ENCODE data around the gene PCSK6.

PCSK6 gene

GRCh38 chr15:101445562-101446517 lies 43.7 kb downstream of the PCSK6 start:
- DNase-seq, result no peak

GRCh38 chr15:101444807-101445508 lies 44.5 kb downstream of the PCSK6 start:
- DNase-seq, result no peak

GRCh38 chr15:101444015-101444414 lies 45.5 kb downstream of the PCSK6 start:
- DNase-seq, result no peak

GRCh38 chr15:101442272-101442671 lies 47.2 kb downstream of the PCSK6 start:
- no peak for DNase-seq

GRCh38 chr15:101441696-101442095 lies 47.8 kb downstream of the PCSK6 start:
- no peak for DNase-seq

- DNase-seq, result no peak
These were observed 48.5 kb downstream of the PCSK6 start for GRCh38 chr15:101440846-101441590.

GRCh38 chr15:101439920-101440319 lies 49.6 kb downstream of the PCSK6 start:
- no peak for DNase-seq

- no peak for DNase-seq
These were observed 50.1 kb downstream of the PCSK6 start for GRCh38 chr15:101439285-101439919.

GRCh38 chr15:101438482-101439284 lies 50.8 kb downstream of the PCSK6 start:
- no peak for DNase-seq

- no peak for DNase-seq
These were observed 51.7 kb downstream of the PCSK6 start for GRCh38 chr15:101437618-101438481.

- DNase-seq, result no peak
These were observed 52.3 kb downstream of the PCSK6 start for GRCh38 chr15:101437209-101437608.

GRCh38 chr15:101436526-101436925 lies 53.0 kb downstream of the PCSK6 start:
- no peak for DNase-seq

GRCh38 chr15:101435761-101436160 lies 53.7 kb downstream of the PCSK6 start:
- no peak for DNase-seq

- no peak for DNase-seq
These were observed 55.2 kb downstream of the PCSK6 start for GRCh38 chr15:101434032-101434920.

- no peak for DNase-seq
These were observed 56.1 kb downstream of the PCSK6 start for GRCh38 chr15:101433396-101433795.

- DNase-seq, result no peak
These were observed 56.5 kb downstream of the PCSK6 start for GRCh38 chr15:101432982-101433381.

- no peak for DNase-seq
These were observed 57.8 kb downstream of the PCSK6 start for GRCh38 chr15:101431748-101432147.

- DNase-seq, result no peak
These were observed 58.2 kb downstream of the PCSK6 start for GRCh38 chr15:101431301-101431700.

- no peak for DNase-seq
These were observed 59.9 kb downstream of the PCSK6 start for GRCh38 chr15:101429646-101430045.

- no peak for DNase-seq
These were observed 60.3 kb downstream of the PCSK6 start for GRCh38 chr15:101429191-101429590.

Data from T1000 (cell line).